HepG2 (cell line): ENCODE measurements around the gene RBCK1. TPM values are rescaled to one million over a fixed set of nuclear protein-coding genes. Genes with fewer than 3 reads are reported as not detected.
A peak's percentile ranks its signal among the peaks of the same experiment; 100 is the strongest.

Experiments used
- CEBPG ChIP-seq: IDR thresholded peaks from 2 replicates; pipeline ENCODE4 v1.6.1; 2016
- EED ChIP-seq: sonication (generic); formaldehyde crosslinking; IDR thresholded peaks from 2 replicates; pipeline ENCODE4 v1.5.0; 2020; ENCODE audit warnings: mild to moderate bottlenecking, missing genetic modification reagents
- HMG20B ChIP-seq: conservative IDR thresholded peaks from 2 replicates; pipeline ENCODE4 v1.6.1; 2016; ENCODE audit warnings: missing genetic modification reagents, missing compliant biosample characterization
- IKZF4 ChIP-seq: sonication (generic); formaldehyde crosslinking; IDR thresholded peaks from 2 replicates; pipeline ENCODE4 v1.5.1; 2020; ENCODE audit warnings: borderline replicate concordance, mild to moderate bottlenecking, low read depth, missing genetic modification reagents; ENCODE audit errors: not compliant biosample characterization
- MLLT10 ChIP-seq: sonication (generic); formaldehyde crosslinking; IDR thresholded peaks from 2 replicates; pipeline ENCODE4 v1.4.0; 2020; ENCODE audit warnings: missing genetic modification reagents
- MTA1 ChIP-seq: sonication (generic); formaldehyde crosslinking; IDR thresholded peaks from 2 replicates; pipeline ENCODE4 v1.4.0; 2020; ENCODE audit warnings: missing genetic modification reagents, mild to moderate bottlenecking, borderline replicate concordance
- MXD4 ChIP-seq: IDR thresholded peaks from 2 replicates; pipeline ENCODE4 v1.6.1; 2016; ENCODE audit warnings: mild to moderate bottlenecking, missing biosample characterization, missing genetic modification reagents
- NBN ChIP-seq: fragments of 450-650 bp; conservative IDR thresholded peaks from 2 replicates; pipeline ENCODE4 v1.6.1; 2017
- NKX3-1 ChIP-seq: sonication (generic); formaldehyde crosslinking; IDR thresholded peaks from 2 replicates; pipeline ENCODE4 v1.5.0; 2020; ENCODE audit warnings: missing genetic modification reagents
- RAD51 ChIP-seq: fragments of 450-650 bp; IDR thresholded peaks from 2 replicates; pipeline ENCODE4 v1.6.1; 2016; ENCODE audit warnings: borderline replicate concordance
- SMARCC2 ChIP-seq: fragments of 450-650 bp; IDR thresholded peaks from 2 replicates; pipeline ENCODE4 v1.6.1; 2017; ENCODE audit warnings: antibody characterized with exemption, mild to moderate bottlenecking
- U2AF2 ChIP-seq: fragments of 200-400 bp; formaldehyde crosslinking; IDR thresholded peaks from 2 replicates; pipeline ENCODE4 v1.6.1; 2017; ENCODE audit warnings: low read depth, mild to moderate bottlenecking, low read length
- ZKSCAN8 ChIP-seq: IDR thresholded peaks from 2 replicates; pipeline ENCODE4 v1.6.1; 2016; ENCODE audit warnings: borderline replicate concordance, missing genetic modification reagents, missing compliant biosample characterization
- ZNF138 ChIP-seq: sonication (generic); formaldehyde crosslinking; IDR thresholded peaks from 2 replicates; pipeline ENCODE4 v1.5.0; 2020; ENCODE audit warnings: mild to moderate bottlenecking, low read depth, missing genetic modification reagents
- ZNF329 ChIP-seq: sonication (generic); formaldehyde crosslinking; IDR thresholded peaks from 2 replicates; pipeline ENCODE4 v1.9.0; 2021; ENCODE audit warnings: low read depth, mild to moderate bottlenecking, missing genetic modification reagents
- ZNF33B ChIP-seq: sonication (generic); formaldehyde crosslinking; IDR thresholded peaks from 2 replicates; pipeline ENCODE4 v1.5.1; 2020; ENCODE audit warnings: mild to moderate bottlenecking, missing genetic modification reagents
- ZNF446 ChIP-seq: sonication (generic); formaldehyde crosslinking; IDR thresholded peaks from 2 replicates; pipeline ENCODE4 v1.5.0; 2020; ENCODE audit warnings: mild to moderate bottlenecking, missing genetic modification reagents
- ZNF7 ChIP-seq: IDR thresholded peaks from 2 replicates; pipeline ENCODE4 v1.6.1; 2016; ENCODE audit warnings: missing biosample characterization, missing genetic modification reagents
- ZNF792 ChIP-seq: IDR thresholded peaks from 2 replicates; pipeline ENCODE4 v1.6.1; 2016
- polyA plus RNA-seq, 8 experiments: library from polyadenylated mRNA; depleted of rRNA in 3 of 8; stranded (reverse) in 7 of 8; unstranded in 1 of 8; fragments of >200 nt; fragmentation: Illumina TruSeq in 4 of 8; extraction: Trizol in 4 of 8; gene quantifications; 2 replicates each; pipeline versions ENCODE4 v1.2.1 to v1.2.3, GENCODE V29; 2011 to 2016; ENCODE audit warnings: low read depth in 4 of 8, missing spikeins in 1 of 8, mixed read lengths in 1 of 8; ENCODE audit not compliant: insufficient read depth in 1 of 8
- total RNA-seq, 5 experiments: library from RNA; depleted of rRNA; stranded (reverse); fragments of >200 nt; fragmentation: Illumina TruSeq; extraction: Trizol; gene quantifications; 2 replicates each; pipeline ENCODE4 v1.2.3, GENCODE V29; 2016; ENCODE audit warnings: low read depth in 1 of 5
- TF ChIP-seq, protein P1 (sequence below): sonication (generic); formaldehyde crosslinking; IDR thresholded peaks from 2 replicates; pipeline ENCODE4 v1.4.0; 2020; ENCODE audit warnings: missing genetic modification reagents
- TF ChIP-seq, protein P2 (sequence below): sonication (generic); formaldehyde crosslinking; IDR thresholded peaks from 2 replicates; pipeline ENCODE4 v1.4.0; 2020; ENCODE audit warnings: missing genetic modification reagents, borderline replicate concordance
- TF ChIP-seq, protein P3 (sequence below): sonication (generic); formaldehyde crosslinking; IDR thresholded peaks from 2 replicates; pipeline ENCODE4 v1.4.0; 2020; ENCODE audit warnings: mild to moderate bottlenecking, missing genetic modification reagents
- TF ChIP-seq, protein P4 (sequence below): sonication (generic); formaldehyde crosslinking; IDR thresholded peaks from 2 replicates; pipeline ENCODE4 v1.5.1; 2020; ENCODE audit warnings: missing genetic modification reagents, mild to moderate bottlenecking, borderline replicate concordance
- TF ChIP-seq, protein P5 (sequence below): IDR thresholded peaks from 2 replicates; pipeline ENCODE4 v1.6.1; 2016; ENCODE audit warnings: missing biosample characterization, missing genetic modification reagents, low read depth

The RBCK1 gene
- total and polyA plus RNA-seq, 2 of the 13 experiments (the other 11 are each of a cell fraction or from before 2014, with no cell fraction given), result 149 to 215 TPM

DNA sequence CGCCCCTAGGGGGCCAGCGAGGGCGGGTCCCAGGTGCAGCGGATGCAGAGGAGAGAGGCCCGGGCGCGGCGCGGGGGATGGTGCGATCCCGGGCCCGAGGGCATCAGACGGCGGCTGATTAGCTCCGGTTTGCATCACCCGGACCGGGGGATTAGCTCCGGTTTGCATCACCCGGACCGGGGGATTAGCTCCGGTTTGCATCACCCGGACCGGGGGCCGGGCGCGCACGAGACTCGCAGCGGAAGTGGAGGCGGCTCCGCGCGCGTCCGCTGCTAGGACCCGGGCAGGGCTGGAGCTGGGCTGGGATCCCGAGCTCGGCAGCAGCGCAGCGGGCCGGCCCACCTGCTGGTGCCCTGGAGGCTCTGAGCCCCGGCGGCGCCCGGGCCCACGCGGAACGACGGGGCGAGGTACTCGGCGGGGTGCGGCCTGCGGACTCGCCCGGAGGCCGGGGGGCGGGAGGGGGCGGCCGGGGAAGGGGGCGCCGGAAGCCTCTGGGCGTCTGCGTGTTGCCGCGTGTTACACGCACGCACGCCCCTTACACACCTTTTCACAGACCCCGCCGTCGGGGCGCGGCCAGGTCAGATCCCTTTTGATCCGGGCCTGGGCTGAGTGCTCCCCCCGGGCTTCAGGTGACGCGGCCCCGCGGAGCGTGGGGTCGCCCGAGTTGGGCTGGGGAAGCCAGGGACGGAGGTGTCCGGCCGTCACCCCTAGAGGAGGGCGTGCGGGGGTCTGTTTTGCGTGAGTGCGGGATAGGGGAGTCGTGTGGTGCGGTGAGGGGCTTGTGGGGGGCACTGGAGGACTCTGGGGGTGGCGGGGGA is 27.1 kb upstream of the RBCK1 start (continued):
- TF ChIP-seq SMARCC2, result no peak
- no peak for TF ChIP-seq RAD51
- peak; percentile 60; the same call in 1 of the 2 replicates for TF ChIP-seq ZNF138 (CRISPR knock-in tag)
- no peak for TF ChIP-seq MXD4 (CRISPR knock-in tag)
- TF ChIP-seq HMG20B, result no peak
- TF ChIP-seq MTA1 (CRISPR knock-in tag), result peak; percentile 86
- TF ChIP-seq ZNF7, result no peak
- TF ChIP-seq ZNF329 (CRISPR knock-in tag), result peak; percentile 80
- TF ChIP-seq, protein P1, sequence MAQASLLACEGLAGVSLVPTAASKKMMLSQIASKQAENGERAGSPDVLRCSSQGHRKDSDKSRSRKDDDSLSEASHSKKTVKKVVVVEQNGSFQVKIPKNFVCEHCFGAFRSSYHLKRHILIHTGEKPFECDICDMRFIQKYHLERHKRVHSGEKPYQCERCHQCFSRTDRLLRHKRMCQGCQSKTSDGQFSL (CRISPR knock-in tag), result peak; percentile 72
- TF ChIP-seq, protein P2, sequence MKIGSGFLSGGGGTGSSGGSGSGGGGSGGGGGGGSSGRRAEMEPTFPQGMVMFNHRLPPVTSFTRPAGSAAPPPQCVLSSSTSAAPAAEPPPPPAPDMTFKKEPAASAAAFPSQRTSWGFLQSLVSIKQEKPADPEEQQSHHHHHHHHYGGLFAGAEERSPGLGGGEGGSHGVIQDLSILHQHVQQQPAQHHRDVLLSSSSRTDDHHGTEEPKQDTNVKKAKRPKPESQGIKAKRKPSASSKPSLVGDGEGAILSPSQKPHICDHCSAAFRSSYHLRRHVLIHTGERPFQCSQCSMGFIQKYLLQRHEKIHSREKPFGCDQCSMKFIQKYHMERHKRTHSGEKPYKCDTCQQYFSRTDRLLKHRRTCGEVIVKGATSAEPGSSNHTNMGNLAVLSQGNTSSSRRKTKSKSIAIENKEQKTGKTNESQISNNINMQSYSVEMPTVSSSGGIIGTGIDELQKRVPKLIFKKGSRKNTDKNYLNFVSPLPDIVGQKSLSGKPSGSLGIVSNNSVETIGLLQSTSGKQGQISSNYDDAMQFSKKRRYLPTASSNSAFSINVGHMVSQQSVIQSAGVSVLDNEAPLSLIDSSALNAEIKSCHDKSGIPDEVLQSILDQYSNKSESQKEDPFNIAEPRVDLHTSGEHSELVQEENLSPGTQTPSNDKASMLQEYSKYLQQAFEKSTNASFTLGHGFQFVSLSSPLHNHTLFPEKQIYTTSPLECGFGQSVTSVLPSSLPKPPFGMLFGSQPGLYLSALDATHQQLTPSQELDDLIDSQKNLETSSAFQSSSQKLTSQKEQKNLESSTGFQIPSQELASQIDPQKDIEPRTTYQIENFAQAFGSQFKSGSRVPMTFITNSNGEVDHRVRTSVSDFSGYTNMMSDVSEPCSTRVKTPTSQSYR (CRISPR knock-in tag), result peak; percentile 90
- peak; percentile 89; the same call in 1 of the 2 replicates for TF ChIP-seq NKX3-1 (CRISPR knock-in tag)
- TF ChIP-seq, protein P3, sequence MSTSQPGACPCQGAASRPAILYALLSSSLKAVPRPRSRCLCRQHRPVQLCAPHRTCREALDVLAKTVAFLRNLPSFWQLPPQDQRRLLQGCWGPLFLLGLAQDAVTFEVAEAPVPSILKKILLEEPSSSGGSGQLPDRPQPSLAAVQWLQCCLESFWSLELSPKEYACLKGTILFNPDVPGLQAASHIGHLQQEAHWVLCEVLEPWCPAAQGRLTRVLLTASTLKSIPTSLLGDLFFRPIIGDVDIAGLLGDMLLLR, result peak; percentile 76; the same call in 1 of the 2 replicates
- peak; percentile 97 for TF ChIP-seq CEBPG
- peak; percentile 71 for TF ChIP-seq IKZF4 (CRISPR knock-in tag)
- no peak for TF ChIP-seq U2AF2
- TF ChIP-seq EED (CRISPR knock-in tag), result peak; percentile 96
- TF ChIP-seq ZNF792 (CRISPR knock-in tag), result peak; percentile 91; the same call in 1 of the 2 replicates
- TF ChIP-seq ZKSCAN8 (CRISPR knock-in tag), result peak; percentile 45; the same call in 1 of the 2 replicates
- TF ChIP-seq MLLT10, result peak; percentile 90
- TF ChIP-seq ZNF446 (CRISPR knock-in tag), result peak; percentile 82; the same call in 1 of the 2 replicates
- TF ChIP-seq, protein P4, sequence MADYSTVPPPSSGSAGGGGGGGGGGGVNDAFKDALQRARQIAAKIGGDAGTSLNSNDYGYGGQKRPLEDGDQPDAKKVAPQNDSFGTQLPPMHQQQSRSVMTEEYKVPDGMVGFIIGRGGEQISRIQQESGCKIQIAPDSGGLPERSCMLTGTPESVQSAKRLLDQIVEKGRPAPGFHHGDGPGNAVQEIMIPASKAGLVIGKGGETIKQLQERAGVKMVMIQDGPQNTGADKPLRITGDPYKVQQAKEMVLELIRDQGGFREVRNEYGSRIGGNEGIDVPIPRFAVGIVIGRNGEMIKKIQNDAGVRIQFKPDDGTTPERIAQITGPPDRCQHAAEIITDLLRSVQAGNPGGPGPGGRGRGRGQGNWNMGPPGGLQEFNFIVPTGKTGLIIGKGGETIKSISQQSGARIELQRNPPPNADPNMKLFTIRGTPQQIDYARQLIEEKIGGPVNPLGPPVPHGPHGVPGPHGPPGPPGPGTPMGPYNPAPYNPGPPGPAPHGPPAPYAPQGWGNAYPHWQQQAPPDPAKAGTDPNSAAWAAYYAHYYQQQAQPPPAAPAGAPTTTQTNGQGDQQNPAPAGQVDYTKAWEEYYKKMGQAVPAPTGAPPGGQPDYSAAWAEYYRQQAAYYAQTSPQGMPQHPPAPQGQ (CRISPR knock-in tag), result no peak; the same call in 1 of the 2 replicates
- no peak for TF ChIP-seq NBN
- TF ChIP-seq, protein P5, sequence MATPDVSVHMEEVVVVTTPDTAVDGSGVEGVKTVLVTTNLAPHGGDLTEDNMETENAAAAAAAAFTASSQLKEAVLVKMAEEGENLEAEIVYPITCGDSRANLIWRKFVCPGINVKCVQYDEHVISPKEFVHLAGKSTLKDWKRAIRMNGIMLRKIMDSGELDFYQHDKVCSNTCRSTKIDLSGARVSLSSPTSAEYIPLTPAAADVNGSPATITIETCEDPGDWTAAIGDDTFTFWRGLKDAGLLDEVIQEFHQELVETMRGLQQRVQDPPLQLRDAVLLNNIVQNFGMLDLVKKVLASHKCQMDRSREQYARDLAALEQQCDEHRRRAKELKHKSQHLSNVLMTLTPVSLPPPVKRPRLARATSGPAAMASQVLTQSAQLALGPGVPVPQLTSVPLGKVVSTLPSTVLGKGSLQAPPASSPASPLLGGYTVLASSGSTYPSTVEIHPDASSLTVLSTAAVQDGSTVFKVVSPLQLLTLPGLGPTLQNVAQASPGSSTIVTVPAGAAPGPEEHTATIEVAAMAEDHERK, result no peak
- TF ChIP-seq ZNF33B (CRISPR knock-in tag), result peak; percentile 60; the same call in 1 of the 2 replicates
